RPMI8226 (cell line): ENCODE results near the gene SLX4IP.

ENCODE experiments used
- DNase-seq: peaks from one replicate; pipeline ENCODE4 v3.0.0-alpha.2; 2015

The SLX4IP gene

GRCh38 chr20:10498200-10498599, 63.1 kb downstream of the SLX4IP start:
- DNase-seq = no peak

DNA sequence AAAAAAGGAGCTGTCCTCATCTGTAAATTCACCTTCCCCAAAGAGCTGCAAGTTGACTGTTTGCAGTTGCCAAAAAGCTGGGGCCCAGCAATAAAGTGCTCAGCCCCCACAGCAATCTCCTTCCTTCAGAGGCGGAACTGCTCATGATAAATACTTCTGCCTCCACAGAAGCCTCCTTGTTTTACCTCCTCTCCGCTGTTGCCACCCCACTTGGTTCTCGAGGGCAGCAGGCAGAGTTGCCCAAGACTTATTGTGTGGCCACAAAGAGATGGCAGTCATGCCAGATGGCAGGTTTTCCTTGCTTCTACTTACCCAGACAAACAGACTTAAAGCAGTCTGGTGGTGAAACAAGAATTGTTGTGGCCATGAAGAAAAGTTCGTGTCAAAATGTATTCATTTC, 66.3 kb downstream of the SLX4IP start:
- no peak for DNase-seq

DNA sequence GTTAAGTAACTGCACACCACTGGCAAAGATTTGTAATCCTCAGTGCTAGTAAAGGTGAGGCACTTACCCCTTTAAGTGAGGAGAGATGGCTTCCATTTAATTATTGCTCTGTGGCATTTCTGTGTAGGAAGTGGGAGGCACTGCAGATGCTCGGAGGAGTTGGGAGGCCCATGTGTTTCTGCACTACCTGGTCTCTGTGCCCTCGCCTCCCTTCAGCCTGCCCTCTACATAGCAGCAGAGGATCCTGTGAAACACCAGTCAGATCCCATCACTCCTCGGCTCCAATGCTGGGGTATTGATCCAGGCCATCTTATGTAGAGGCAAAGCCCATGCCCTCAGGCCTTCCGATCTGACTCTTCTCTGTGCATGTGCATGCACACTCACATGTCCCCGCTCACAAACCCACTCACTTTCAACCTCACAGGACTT, 67.0 kb downstream of the SLX4IP start:
- no peak for DNase-seq

DNA sequence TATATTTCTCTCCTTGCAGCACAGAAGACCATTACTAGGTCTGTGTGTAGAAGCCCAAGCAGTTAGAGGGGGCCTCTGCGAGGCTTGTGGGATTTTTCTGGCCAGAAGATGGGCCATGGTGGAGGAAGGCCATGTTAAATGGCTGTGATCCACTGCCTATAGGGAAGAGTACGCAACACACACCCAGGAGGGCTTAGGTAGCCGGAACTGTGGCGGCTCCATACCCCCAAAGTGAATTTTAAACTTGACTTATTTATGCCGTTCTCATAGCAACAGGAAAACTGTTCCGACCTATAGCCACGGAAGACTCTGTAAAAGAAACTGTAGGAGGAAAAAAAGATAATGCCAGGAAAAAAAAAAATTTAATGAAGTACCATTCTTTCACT, 69.5 kb downstream of the SLX4IP start:
- DNase-seq = no peak

DNA sequence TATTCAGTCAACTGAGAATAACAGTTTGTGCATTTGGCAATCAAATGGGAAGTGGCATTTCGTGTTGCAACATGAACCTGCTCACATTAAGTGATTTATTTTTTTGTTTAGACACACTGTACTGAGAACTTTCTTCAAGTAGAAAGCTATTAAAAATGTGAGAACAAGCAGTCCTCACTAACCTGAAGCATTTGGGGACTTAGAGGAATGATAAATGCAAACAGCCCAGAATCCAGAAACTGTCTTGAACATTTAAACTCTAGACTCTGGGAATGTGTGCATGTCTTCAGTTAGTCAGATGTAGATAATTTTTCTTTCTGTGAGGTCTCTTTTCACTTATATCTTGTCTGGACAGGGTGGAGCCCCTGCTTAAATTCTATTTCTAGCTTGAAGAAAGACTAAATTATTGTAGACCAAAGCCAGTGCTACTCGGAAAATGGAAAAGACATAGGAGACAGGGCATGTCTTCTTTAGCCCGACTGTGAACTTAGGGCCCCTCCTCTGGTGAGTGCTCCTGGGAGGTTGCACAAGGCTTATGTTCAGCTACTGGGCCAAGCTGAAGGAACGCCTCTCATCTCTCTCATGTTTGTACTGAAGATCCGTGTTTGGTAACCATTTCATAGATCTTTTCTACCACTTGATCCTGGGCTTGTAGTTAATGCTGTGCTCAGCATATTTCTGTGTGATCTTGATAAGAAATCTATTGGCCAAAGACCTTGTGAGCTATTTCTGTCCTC, 70.1 kb downstream of the SLX4IP start:
- DNase-seq = no peak

DNA sequence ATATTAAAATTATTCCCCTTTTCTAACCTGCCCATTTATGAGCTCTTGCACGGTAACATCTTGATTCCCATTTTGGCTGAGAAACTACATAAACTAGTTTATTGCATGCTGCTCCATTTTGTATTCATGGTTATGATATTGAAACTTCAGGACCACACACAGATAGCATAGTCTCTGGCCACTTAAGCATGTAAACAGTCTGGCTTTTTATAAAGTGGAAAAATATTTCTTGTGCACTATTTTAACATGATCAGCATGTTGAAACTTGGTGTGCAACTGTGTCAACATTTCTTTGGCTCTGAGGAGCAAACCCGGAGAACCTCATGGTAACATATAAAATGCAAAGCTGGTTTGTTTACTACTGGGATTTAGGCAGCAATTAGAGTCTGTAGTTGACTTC, 70.7 kb downstream of the SLX4IP start:
- DNase-seq = peak; percentile 42

DNA sequence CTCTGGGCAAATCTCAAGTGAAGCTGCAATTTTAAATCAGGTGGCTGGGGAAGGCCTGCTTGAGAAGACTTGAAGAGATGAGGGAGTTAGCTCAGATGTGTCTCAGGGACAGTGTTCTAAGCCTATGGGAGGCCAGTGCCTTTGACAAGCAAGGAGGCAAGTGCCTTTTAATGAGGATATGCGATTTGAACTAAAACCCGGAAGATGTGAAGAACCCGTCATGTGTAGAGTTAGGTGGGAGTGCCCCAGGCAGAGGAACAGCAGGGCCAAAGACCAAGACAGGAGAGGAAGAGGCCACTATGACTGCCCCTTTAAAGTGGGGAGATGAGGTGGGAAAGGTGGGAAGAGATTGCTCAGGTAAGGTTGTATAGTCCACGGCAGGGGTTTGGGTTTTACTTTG, 71.9 kb downstream of the SLX4IP start:
- DNase-seq = no peak

DNA sequence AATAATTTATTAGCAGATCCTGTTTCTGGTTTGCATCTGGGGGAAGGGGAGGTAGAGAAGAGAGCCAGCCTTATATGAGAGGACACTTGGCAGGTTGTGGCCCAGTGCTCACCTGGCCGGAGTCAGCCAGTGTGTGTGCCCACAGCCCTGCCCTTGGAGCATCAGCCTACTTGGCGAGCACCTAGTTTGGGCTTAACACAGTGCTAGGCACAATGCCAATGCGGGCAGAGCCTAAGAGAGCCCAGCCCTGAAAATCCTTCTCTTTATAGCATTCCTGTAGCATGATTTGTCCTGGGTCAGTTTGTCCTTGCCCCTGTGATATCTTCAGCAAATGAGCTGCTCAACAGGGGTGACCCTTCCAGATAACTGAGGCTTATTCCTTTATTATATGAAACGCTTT, 73.0 kb downstream of the SLX4IP start:
- no peak for DNase-seq

GRCh38 chr20:10508468-10509251, 73.6 kb downstream of the SLX4IP start:
- peak; percentile 5 for DNase-seq

GRCh38 chr20:10509376-10509775, 74.3 kb downstream of the SLX4IP start:
- DNase-seq = no peak

DNA sequence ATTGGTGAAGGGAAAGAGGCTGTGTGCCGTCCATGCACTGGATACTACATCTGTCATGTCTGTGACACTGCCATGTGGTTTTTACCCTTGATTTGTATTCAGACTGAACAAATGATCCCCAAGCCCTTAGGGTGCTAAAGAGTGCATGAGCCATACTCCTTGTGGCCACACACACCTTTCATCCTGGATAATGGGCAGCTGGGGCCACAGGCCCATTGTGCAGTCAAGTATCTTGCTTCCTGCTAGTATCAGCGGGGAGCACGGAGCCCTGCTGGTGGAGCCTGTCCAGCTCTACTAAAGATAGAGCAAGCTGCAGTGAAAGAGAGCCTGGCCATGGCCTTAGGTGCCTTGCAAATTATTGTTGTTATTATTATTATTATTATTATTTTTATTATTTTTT, 75.1 kb downstream of the SLX4IP start:
- DNase-seq = no peak

DNA sequence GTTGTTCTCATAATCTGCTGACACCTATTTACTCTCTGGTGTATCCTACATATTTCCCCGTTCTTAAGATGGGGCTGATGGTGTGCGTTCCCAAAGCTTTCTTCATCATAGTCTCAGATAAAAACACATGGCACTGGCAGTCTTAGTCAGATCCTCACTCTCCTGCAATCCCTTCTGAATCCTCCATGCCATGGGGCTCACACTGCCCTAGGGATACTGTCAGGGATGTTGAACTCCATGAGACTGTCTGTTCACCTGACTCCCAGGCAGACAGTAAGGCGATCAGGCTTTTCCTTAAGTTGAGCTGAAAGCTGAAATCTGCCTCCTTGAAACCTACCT, 76.0 kb downstream of the SLX4IP start:
- DNase-seq = no peak

DNA sequence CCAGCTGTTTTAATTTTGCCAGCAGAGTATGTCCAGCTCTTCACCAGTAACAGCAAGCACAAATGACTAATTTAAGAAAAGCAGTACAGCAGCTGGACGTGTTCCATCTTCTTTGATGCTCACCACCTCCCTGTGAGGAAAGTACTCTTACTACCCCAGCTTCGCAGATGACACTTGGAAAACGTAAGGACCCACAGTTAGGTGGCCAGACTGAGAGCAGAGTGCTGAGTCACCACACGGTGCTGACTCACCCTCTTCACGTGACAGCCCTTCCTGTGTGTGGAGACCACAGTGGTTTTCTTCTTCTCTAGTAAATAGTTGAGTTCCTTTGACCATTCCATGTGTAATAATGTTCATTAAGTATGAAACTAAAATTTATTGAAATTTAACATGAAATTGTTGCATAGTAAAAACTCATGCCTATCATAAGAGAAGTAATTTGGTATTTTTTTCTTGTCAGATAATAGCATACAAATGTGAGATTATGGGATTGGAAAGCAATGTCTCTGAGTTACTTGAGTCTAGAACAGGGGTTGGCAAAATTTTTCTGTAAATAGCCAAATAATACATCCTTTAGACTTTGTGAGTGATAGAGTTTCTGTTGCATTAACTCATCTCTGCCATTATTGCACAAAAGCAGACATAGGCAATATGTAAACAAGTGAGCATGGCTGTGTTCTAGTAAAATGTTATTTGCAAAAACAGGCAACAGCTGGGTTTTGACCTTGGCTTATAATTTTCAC, 76.6 kb downstream of the SLX4IP start:
- peak; percentile 94 for DNase-seq

GRCh38 chr20:10513061-10513460, 78.0 kb downstream of the SLX4IP start:
- DNase-seq = no peak

DNA sequence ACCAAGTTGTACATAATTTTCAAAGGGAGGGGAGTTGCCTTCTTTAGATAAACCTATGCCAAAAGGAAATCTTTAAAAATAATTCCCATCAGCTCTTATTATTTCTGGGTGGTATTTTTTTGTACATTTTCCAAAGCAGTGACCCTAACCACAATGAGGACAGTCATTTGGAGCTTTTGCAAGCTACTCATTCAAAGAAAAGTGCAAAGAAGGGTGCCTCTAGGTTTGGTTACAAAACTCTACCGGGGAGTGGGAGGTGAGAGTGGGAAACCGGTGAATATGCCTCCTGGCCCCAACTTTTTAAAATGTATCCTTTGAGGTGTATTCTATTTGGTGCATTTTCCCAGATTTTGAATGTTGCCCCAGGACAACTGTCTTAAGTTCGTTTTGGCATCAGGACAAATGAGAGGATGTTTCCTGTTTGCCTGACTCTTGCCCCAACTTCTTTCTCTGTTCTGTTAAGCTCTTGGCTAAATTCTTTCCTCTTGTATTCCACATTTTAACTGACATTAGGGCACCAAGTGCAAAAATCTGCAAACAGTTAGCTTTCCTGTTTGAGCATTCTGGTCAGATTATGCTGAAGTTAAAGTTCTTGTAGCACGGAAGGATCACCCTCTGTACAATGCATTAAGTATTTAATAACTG, 78.9 kb downstream of the SLX4IP start:
- DNase-seq = no peak

- no peak for DNase-seq
Observed at GRCh38 chr20:10516529-10516928, 81.4 kb downstream of the SLX4IP start.

- no peak for DNase-seq
Observed at GRCh38 chr20:10519361-10520046, 84.4 kb downstream of the SLX4IP start.

GRCh38 chr20:10520528-10520927, 85.4 kb downstream of the SLX4IP start:
- DNase-seq = no peak

GRCh38 chr20:10521068-10521831, 86.1 kb downstream of the SLX4IP start:
- DNase-seq = no peak

GRCh38 chr20:10521836-10522235, 86.7 kb downstream of the SLX4IP start:
- no peak for DNase-seq

- DNase-seq = no peak
Observed at GRCh38 chr20:10522328-10522727, 87.2 kb downstream of the SLX4IP start.

GRCh38 chr20:10523443-10523842, 88.3 kb downstream of the SLX4IP start:
- DNase-seq = no peak
